T1000 (cell line): ENCODE results near the gene NTPCR.
A peak's percentile ranks its signal among the peaks of the same experiment; 100 is the strongest.

Experiments used
- DNase-seq: peaks from one replicate; lab custom pipeline; 2025; ENCODE audit warnings: mixed read lengths; lab: John Stamatoyannopoulos, UW

The NTPCR gene

DNA sequence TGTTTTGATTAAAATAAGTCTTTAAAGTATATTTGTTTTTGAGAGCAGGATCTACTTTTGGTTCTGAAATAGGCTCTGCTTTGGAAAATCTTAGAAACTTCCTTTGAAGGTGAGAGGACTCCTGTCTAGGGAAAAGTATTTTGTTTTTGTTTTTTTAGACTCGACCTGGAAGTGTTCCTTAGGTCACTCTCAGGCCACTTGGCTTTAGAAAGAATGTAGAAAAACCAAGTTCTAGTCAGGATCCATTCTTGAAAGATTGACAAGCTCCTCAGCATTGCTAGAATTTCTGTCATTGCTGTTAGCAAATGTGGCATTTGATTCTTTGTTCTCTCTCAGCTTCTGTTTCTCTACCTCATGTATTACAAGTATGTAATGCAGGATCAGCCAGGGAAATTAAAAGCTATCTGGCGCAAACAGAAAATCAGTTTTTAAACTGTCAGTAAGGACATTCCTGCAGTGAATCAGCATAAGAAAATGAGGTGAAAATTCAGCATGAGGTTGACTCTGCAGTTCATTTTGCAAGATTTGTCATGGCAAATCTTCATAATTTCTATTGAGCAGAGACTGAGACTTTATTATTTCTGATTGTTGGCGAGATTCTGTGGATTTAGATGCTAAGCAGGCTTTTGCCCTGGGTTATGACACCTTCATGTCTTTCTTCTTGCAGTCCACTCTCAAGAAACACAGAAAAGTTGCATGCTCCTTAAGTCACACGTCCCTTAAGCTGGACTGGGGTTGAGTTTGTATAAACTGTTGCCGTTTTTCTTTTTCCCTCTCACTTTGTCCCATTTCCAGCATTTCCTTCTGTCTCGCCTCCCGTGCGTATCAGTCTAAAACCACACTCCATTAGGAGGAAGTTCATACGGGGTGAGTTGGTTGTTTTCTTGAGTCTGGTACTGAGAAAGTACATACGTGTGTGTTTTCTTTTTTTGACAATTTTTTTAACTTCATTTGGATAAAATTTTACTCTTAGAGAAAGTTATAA, 12.6 kb downstream of the NTPCR start:
- DNase-seq, result no peak

DNA sequence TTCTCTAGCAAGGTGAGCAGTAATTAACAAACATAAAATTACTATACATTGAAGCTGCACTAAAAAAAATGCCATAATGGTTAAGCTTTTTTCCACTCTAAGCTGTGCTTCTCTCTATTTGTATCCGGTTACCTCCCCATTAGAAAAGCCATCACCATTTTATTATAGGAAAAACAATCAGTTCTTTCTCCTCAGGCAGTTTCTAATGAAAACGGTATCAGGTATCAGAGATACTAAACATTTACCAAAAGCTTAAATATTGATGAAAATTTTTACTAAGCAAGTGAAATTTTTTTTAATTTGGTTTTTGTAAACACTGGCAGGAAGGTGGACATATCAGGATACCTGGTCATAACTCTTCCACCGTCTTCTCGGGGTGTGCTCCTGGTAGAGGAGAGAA, 14.2 kb downstream of the NTPCR start:
- DNase-seq, result no peak

DNA sequence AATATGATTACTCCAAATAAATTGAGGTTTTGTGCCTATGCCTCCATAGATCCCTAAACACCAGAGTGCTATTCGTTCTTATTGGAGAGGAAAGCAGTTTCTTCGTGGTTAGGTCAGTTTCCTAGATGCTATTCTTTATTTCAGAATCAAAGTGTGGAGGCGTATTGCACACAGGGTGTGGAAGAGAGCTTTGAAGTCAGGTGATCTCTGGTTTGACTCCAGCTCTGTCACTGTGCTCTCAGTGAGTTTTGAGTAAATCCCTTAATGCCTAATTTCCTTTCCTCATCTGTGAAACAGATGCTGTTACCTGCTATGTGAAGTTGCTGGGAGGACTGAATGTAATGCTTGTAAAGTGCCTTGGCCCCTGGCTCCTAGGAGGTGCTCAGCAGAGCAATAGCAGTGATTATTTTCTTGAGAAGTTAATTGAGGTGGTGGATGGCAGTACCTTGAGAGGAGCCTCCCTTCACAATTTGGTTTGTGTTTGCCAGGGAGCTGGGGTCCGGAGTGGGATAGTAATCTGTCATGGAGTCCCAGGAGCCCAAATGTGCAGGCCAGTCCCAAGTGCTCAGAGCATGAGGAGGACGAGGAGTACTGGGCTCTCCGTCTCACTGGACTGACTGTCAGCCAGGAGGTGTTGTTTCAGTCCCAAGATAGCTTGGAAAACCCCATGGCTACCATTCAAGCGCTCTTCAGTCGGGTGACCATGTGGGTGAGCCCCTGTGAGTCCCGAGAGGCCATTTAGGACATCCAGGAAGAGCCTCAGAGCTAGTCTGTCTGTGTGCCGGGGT, 14.9 kb downstream of the NTPCR start:
- DNase-seq, result no peak

DNA sequence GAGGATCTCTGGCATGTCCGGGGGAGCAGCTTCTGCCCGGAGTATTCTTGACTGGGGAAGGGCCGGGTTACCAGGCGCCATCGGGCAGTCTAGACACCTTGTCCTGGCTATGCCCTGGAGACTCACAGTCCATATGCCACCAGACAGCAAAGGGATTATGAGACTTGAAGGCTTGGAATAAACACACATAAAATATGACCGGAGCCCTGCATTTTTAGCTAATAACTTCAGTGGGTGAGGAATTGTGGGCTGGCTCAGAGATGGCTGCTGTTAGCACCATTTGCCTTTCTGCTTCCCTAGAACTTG, 15.5 kb downstream of the NTPCR start:
- DNase-seq, result no peak

DNA sequence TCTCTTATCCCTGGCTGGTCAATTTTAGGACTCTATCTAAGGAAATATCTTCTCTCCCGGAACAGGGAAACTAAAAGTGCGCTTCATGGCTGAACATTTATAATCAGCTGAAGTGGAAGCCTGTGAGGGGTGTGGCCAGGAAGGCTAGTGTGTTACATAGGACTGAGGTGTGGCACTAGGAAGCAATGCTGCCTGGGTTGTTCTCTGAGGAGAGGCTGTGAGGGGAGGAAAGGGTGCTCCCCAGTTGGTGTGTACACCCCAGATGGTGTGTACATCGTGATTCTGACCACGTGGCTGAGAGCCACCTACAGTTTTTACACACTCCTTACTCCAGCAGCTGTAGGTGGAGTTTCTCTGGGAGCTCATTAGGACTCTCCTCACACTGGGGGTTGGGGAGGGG, 16.3 kb downstream of the NTPCR start:
- no peak for DNase-seq

DNA sequence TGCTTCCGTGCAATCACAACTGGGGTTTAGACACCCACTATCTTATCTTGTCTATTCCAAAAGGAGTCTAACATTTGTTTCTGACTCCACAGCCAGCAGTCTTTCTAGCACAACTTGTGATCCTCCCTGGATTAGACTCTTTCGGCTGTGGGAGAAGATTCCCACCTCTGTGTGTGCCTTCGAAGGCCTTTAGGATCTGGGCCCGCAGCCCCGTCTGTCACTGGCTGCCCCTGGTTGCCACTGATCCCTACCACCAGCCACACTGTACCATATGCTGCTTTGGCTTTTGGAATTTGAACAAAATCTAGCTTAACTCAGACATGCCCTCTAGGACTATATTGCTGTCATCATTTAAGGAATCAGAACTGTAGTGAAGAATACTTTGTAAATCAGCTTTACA, 18.0 kb downstream of the NTPCR start:
- no peak for DNase-seq

DNA sequence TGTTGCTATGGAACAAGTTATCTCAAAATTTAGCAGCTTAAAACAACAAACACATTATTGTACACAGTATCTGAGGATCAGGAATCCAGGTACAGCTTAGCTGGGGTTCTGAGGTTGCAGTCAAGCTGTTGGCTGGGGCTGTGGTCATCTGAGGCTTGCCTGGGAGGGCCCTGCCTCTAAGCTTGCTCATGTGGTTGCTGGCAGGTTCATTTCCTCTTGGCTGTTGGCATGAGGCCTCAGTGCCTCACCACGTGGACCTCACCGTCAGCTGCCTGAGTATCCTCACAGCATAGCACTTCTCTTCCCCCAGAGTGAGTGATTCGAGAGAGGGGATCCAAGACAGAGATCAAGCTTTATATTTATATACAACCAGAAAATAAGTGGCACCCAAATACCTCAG, 18.6 kb downstream of the NTPCR start:
- DNase-seq, result no peak

DNA sequence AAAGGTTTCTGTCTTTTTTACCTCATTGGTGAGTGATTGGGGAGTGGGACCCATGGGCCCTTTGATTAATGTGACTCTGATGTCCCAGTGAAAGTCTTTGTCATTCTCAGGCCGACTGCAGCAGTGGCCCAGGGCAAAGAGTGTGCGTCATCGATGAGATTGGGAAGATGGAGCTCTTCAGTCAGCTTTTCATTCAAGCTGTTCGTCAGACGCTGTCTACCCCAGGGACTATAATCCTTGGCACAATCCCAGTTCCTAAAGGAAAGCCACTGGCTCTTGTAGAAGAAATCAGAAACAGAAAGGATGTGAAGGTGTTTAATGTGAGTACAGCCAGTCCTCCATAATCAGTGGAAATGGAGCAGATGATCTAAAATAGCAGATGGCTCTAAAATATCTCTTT, 19.4 kb downstream of the NTPCR start:
- no peak for DNase-seq

DNA sequence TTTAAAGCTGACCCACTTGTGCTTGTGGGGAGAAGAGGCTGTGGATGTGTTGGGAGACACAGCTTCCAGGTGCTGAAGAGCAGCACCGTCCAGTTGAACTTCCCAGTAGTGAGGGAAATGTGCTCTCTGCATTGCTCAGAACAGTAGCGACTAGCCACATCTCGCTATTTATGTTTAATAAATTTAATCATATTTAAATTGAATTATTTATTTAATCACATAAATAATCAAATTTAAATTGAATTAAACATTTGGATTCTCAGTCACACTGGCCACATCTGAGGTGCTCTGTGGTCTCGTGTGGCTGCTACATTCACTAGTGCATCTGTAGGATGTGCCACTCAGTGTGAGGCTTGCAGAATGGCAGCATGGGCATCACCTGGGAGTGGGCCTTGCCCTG, 20.1 kb downstream of the NTPCR start:
- DNase-seq, result no peak

DNA sequence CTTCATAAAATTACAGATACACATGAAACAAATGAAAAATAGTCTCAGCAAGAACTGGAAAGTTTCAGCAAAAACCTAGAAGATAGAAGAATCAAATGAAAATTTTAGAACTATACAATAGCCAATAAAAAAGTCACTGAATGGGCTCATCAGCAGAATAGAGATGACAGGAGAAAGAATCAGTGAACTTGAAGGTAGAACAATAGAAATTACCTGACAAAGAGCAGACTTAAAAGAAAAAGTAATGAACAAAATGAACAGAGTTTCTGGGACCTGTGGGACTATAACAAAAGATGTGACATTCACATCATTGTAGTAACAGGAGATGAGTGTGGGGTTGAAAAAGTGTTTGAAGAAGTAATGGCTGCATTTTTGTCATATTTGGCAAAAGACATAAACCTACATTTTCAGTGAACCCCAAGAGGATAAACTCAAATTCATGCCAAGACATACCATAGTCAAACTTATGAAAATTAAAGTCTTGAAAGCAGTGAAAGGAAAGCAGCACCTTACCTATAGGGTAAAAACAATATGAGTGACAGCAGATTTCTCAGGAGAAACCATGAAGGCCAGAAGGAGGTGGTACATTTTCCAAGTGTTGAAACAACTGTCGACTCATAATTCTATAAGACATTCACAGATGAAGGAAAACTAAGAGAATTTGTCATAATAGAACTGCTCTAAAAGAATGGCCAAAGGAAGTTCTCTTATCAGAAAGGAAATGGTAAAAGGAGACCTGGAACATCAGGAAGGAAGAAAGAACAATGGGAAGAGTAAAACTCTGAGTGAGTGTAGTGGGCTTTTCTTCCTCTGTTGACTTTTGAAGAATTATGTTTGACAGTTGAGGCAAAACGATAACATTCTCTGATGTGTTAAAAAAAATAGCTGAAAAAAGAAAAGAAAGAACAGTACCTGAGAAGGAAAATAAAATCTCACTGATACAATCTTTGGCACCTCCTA, 23.5 kb downstream of the NTPCR start:
- no peak for DNase-seq

DNA sequence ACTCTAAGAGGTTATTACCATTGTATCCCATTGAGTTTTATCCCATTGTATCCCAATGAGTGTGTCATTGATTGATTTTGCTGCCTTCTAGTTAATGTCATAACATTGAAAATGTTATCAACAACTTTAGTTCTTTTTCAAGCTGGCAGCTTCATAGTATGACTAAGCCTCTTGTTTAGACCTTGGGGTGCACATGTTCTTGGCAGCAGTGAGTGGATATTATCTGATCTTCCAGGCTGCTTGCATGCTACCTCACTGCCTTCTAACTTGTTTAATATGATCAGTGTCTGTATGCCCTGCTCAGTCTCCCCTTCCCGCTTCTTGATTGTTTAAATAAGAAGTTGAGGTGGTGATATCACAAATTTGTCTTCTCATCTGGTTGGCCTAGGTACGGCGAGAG, 24.6 kb downstream of the NTPCR start:
- no peak for DNase-seq

DNA sequence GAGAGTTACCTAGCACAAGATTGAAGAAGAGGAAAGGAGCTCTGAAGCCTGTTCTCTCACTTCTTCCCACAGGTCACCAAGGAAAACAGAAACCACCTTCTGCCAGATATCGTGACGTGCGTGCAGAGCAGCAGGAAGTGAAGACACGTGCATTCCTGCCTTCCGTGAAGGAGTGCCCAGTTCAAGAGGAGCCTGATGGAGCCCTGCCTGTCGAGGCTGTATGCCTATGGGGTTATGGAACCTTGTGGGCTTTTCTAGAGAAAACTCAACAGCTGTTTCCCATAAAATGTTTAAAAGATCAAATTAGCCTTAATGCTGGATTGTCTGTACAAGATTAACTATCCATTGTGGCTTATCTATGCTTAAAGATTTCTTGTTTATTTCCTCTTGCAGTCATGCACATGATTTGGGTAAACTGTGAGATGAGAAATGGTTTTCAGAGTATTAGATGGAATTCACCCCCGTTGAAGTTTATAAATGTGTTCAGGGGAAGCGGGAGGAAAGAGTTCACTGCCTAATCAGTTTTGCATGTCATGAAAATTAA, 27.8 kb downstream of the NTPCR start:
- no peak for DNase-seq

DNA sequence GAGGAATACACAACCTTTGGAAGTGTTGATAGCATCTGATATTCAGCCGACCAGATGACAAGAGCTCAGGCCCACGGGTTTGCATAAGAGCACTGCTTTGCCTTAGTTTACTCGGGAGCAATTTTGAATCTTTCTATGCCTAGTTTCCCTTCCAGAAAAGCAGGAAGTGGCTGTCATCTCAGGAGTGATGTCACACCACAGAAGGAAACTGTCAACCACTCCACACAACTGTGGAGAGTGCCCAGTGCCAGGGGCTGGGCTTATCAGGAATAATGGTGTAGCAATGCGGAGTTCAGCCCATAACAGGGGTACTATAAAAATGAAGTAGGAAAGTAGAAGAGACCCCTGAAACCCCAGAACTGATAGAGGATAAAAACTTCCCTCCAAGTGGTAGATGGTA, 28.4 kb downstream of the NTPCR start:
- no peak for DNase-seq

DNA sequence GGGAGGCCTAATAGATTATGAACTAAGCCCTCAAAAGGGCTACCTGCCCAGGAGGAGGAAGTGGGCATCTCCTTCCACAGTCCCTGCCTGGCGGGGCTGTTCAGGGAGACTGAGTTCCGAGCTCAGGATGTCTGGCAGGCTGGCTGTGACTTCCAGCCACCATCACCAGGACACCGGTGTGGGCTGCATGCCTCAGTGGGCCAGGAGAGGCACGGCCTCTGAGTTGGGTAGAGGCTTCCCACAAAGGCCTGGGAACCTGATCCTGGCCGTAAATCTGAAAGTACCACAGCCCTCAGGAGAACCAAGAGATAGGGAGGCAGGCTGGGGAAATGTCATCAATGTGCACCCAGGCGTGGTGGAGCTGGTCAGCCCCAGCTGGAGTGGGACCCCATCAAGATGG, 29.1 kb downstream of the NTPCR start:
- DNase-seq, result no peak

DNA sequence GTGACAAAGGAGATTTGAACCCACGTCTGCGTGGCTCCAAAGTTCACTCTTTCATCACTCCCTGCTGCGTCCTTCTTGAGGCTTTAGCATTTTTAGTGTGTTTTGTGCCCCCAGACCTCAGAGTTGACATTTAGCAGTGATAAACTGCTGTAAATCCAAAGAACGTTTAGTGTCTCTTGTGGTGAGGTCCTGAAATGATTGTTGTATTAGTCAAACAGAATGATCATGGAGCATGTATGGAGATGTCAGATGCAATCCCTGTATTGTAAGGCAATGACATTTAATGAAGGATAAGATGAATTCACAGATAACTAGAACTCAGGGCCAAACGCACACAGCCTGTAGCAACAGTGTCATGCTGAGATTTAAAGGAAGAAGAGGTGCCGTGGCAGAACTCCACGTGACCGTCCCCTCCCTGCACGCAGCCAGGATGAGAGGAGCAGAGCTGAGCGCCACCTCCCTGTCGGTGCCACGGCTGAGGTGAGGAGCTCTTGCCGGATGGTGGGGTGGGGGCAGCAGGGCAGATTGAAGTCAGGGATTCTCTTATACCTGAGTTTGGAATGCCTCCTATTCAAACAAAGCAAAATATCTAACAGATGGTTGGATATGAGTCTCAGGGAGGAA, 30.1 kb downstream of the NTPCR start:
- no peak for DNase-seq

DNA sequence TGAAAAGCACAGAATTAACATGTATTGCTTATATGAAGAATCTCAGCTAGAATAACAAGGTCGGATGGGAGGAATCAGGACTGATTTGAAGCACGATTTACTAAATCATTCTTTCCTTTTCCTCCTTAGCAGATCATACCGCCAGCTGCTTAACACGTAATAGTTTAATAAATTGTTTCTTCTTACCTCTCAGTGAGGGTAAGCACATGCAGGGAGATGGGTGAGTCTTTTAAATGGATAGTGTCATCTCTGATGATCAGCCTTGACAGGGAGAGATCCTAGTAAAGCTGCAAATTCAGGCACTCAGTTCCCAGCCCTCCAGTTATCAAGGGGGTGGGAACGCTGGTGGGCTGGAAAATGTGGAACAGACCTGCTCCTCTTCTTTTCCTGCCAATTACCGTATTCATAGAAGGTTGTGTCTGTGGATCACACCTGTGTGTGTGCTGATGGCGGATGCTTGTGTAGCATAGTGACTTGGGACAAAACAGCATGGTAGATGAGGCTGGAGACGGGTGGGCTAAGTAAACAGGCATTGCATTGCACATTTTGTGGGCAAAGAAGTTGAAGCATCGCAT, 30.7 kb downstream of the NTPCR start:
- no peak for DNase-seq

DNA sequence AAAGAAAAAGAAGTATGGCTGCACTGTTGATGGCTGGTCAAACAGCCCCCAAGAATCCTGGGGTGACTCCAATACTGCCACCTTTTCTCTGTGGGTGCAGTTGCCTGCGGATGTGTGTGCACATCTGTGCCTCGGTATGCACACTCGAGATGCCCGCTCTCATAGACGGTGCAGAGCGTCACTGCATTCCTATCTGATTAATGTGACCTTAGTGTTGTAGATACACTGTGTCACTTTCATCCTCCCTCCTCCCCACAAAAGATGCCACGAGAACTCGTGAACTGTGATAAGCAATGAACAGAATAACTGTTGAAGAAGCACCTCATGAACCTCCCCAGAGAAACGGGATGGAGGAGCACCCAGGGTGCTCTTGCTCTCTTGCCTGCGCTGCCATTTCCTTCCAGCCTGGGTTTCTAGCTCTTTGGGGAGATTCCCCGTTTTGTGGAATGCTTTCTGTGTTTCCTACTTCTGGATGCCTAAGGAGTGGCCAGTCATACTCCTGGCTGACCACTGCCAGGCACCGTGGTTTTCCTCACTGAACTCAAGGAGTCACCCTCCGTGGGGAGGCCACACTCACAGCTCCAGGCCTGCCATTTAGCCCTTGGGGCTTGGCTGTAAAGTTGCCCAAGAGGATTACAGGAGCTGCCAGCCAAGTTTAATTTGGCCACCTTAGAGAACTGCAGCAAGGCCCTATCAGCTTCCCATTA, 32.0 kb downstream of the NTPCR start:
- DNase-seq, result peak; percentile 52

DNA sequence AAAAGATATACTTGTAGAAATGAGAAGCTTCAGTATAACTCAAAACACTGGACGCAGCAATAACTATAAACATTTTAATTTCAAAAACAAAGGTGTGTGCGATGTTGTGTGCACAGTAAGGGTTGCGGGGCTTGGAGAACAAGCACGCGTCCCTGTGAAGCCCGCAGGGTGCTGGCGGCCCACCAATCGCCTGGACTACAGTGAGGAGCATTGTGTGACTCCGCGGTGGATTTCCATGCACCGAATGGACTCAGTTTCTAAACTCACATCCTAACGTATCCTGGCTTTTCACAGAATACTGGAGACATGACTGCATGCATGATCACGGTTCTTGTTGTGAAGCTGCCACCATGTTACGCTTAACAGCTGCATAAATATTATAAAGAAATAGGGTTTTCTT, 33.0 kb downstream of the NTPCR start:
- DNase-seq, result no peak

DNA sequence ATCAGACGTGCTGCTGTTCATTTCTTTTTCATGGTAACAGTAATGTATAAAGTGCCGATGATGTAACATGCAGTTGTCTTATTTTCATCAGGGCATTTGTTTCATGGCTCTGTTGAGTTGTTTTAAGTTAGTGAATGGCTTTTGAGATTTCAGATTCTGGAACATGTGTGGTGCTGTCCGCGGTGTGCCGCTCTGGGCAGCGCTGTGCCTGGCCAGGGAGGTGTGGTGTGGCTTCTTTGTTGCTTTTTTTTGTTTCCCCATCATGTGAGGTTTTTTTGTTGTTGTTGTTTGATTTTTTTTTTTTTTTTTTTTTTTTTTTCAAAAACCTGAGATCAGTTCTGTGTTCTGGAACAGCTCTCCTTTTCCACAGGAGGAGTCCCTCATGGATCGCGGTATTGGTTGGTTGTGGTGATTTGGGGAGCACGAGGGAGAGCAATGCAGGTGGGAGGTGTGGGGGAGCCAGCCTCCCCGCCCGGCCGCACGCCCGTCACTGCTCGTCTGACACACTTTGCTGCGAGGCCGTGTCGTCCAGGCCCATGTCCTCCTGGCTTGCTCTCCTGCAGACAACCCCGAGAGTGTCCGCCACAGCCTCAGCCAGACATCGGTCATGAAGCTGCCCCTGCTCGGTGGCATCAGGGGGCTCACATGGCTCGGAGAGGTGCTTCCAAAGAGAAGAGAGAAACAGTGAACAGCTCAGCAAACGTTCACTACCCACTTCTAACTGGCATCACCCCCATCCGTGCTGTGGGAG, 33.6 kb downstream of the NTPCR start:
- DNase-seq, result no peak
